HFFc6 (cell line): ENCODE data around the gene PIGN. TPM values are rescaled to one million over a fixed set of nuclear protein-coding genes. Genes with fewer than 3 reads are reported as not detected.
A peak's percentile ranks its signal among the peaks of the same experiment; 100 is the strongest.

ENCODE experiments used
- DNase-seq: peaks from one replicate; pipeline ENCODE4 v3.0.0-alpha.2; 2018
- H3K27ac Mint-ChIP-seq: 2 replicates; pipeline ENCODE4 v1.8.0; 2020; ENCODE audit warnings: mild to moderate bottlenecking, mixed read lengths
- H3K27me3 Mint-ChIP-seq: 2 replicates; pipeline ENCODE4 v1.8.0; 2021; ENCODE audit warnings: mild to moderate bottlenecking, moderate library complexity, mixed read lengths; ENCODE audit not compliant: insufficient read depth
- H3K36me3 Mint-ChIP-seq: 2 replicates; pipeline ENCODE4 v1.8.0; 2021; ENCODE audit warnings: low read depth, mixed read lengths
- H3K4me1 Mint-ChIP-seq: 2 replicates; pipeline ENCODE4 v1.8.0; 2020; ENCODE audit warnings: low read depth, mixed read lengths
- H3K4me3 Mint-ChIP-seq: 2 replicates; pipeline ENCODE4 v1.8.0; 2020; ENCODE audit warnings: mild to moderate bottlenecking, moderate library complexity, mixed read lengths
- H3K9me3 Mint-ChIP-seq: 2 replicates; pipeline ENCODE4 v1.8.0; 2020; ENCODE audit warnings: mild to moderate bottlenecking, mixed read lengths
- total RNA-seq, 6 experiments: library from RNA; stranded (reverse); fragmentation: NEBNext Ultra II Directional; extraction: Animal tissue kit (Norgen Biotek cat#: 25700); gene quantifications; 2 replicates in 1 of 6; 3 replicates in 5 of 6; pipeline ENCODE4 v1.2.3, GENCODE V29; 2021
- TF ChIP-seq, protein P1 (sequence below): fragments of 200-600 bp; sonication (generic); IDR thresholded peaks from 2 replicates; pipeline ENCODE4 v1.5.0; 2021; ENCODE audit warnings: antibody characterized with exemption, mild to moderate bottlenecking

PIGN gene
- total RNA-seq, 6 experiments from 2014 or later: 21.0 to 25.9 (median 24.7) TPM

GRCh38 chr18:62024983-62025382, 161.9 kb downstream of the PIGN start:
- H3K9me3 Mint-ChIP-seq: no peaks in the 10 kb centered on the region
- no peak overlapping the region for H3K27ac Mint-ChIP-seq

GRCh38 chr18:62023536-62023935, 163.3 kb downstream of the PIGN start:
- H3K4me3 Mint-ChIP-seq: no peak overlapping the region
- no peak for DNase-seq
- peaks cover 42% of the 10 kb centered on the region for H3K4me1 Mint-ChIP-seq
- H3K27me3 Mint-ChIP-seq: no peaks in the 10 kb centered on the region
- TF ChIP-seq, protein P1, sequence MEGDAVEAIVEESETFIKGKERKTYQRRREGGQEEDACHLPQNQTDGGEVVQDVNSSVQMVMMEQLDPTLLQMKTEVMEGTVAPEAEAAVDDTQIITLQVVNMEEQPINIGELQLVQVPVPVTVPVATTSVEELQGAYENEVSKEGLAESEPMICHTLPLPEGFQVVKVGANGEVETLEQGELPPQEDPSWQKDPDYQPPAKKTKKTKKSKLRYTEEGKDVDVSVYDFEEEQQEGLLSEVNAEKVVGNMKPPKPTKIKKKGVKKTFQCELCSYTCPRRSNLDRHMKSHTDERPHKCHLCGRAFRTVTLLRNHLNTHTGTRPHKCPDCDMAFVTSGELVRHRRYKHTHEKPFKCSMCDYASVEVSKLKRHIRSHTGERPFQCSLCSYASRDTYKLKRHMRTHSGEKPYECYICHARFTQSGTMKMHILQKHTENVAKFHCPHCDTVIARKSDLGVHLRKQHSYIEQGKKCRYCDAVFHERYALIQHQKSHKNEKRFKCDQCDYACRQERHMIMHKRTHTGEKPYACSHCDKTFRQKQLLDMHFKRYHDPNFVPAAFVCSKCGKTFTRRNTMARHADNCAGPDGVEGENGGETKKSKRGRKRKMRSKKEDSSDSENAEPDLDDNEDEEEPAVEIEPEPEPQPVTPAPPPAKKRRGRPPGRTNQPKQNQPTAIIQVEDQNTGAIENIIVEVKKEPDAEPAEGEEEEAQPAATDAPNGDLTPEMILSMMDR: no peak
- no peaks in the 10 kb centered on the region for H3K9me3 Mint-ChIP-seq
- no peaks in the 10 kb centered on the region for H3K36me3 Mint-ChIP-seq
- H3K27ac Mint-ChIP-seq: no peak overlapping the region

More at GRCh38 chr18:62024983-62025382, 161.9 kb downstream of the PIGN start:
- DNase-seq: no peak
- Mint-ChIP-seq H3K4me1 (peaks cover 46% of the 10 kb centered on the region), H3K36me3 (no peaks in the 10 kb centered on the region), H3K27me3 (no peaks in the 10 kb centered on the region), H3K4me3 (no peak overlapping the region)
- TF ChIP-seq, protein P1: no peak

DNA sequence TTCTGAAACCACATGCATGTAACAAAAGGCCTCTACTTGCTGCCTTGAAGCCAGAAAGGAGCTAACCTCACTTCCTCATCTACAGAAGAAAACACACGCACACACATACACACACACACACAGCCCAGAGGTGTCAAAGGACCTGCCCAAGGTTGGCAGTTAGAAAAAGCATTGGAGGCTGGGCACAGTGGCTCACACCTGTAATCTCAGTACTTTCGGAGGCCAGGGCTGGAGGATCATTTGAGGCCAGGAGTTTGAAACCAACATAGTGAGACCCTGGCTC, 168.2 kb downstream of the PIGN start:
- Mint-ChIP-seq H3K27ac (peak overlapping the region; percentile 81), H3K27me3 (no peaks in the 10 kb centered on the region), H3K4me3 (no peak overlapping the region), H3K4me1 (peaks cover 37% of the 10 kb centered on the region), H3K36me3 (0 out of 2 replicates have a peak, but pooled peaks cover 5% of the 10 kb centered on the region), H3K9me3 (no peaks in the 10 kb centered on the region)
- TF ChIP-seq, protein P1: no peak
- DNase-seq: no peak

DNA sequence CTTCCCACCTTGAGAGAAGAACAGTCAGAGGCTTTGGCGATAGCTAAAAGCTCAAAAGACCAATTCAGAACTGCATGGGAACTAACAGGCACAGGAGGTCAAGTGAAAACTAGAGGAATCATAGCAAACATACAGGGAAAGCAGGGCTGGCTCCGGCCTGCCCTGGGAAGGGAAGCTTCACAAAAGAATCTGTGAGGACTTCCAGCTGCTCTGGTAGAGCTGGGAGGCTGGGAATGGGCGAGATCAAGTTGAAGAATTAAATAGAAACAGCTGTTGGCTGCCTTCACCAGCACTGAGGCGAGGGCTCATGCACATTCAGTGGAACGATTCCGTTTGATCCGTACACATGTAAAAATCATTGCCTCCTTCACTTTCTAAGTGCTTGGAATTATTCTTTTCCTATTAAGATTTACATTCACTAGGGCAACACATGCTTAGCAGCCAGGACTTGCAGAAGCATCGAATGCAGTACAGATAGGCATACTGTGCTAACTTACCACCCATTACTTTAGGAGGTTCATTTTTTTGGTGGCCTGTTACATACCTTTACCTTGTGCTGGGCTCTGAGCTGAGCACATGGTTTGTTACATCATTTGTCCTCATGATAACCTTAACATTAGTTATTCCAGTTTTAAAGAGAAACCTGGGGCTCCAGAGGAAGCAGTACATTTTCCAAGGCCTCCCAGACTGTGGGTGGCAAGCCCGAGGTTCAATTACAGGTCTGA, 168.7 kb downstream of the PIGN start:
- H3K27me3 Mint-ChIP-seq: no peaks in the 10 kb centered on the region
- no peaks in the 10 kb centered on the region for H3K9me3 Mint-ChIP-seq
- TF ChIP-seq, protein P1: no peak
- DNase-seq: peak; percentile 68
- H3K4me1 Mint-ChIP-seq: peaks cover 32% of the 10 kb centered on the region
- H3K36me3 Mint-ChIP-seq: 0 out of 2 replicates have a peak, but pooled peaks cover 5% of the 10 kb centered on the region
- peak overlapping the region; percentile 18 for H3K4me3 Mint-ChIP-seq
- H3K27ac Mint-ChIP-seq: peak overlapping the region; percentile 81

DNA sequence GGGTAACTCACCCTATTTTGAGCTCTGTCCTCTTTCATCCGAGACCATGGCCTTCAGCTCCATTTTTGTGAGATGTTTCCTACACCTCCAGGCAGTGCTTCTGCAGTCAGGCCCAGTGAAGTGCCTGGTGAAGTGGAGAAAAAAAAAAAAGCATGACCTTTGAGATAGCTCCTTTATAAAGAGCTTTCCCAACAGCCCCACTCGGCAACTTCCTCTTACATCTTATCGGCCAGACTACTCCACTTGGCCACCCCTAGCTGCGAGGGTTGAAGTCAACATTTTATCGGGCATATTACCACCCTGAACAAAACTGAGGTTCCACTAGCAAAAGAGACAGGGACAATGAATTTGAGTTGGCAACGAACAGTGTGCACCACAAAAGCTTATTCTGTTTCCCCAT, 169.2 kb downstream of the PIGN start:
- Mint-ChIP-seq H3K27ac (peak overlapping the region; percentile 81), H3K27me3 (no peaks in the 10 kb centered on the region), H3K4me3 (peak overlapping the region; percentile 18), H3K36me3 (0 out of 2 replicates have a peak, but pooled peaks cover 5% of the 10 kb centered on the region), H3K4me1 (peaks cover 29% of the 10 kb centered on the region), H3K9me3 (no peaks in the 10 kb centered on the region)
- DNase-seq: no peak
- TF ChIP-seq, protein P1: no peak
